ENCODE results near the gene PPM1D.
"Not testable (repeated sequence)": the region's sequence is repeated elsewhere in the genome, so short reads cannot be mapped to it uniquely, and the experiment has no call there.

DNA sequence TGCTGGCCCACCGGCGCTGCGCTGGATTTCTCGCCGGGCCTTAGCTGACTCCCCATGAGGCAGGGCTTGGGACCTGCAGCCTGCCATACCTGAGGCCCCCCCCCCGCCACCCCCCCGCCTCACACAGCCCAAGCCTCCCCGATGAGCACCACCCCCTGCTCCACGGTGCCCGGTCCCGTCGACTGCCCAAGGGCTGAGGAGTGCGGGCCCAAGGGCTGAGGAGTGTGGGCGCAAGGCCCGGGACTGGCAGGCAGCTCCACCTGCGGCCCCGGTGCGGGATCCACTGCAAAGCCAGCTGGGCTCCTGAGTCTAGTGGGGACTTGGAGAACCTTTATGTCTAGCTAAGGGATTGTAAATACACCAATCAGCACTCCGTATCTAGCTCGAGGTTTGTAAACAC lies 13.8 kb downstream of the PPM1D start:
- not testable (repeated sequence) for TF ChIP-seq EZH2phosphoT487 (IDR thresholded peaks at IDR 0.05; ENCODE audit: low read length); EZH2 (optimal IDR thresholded peaks at IDR 0.05; ENCODE audit: low read depth, low read length)
- TF ChIP-seq, protein P1, sequence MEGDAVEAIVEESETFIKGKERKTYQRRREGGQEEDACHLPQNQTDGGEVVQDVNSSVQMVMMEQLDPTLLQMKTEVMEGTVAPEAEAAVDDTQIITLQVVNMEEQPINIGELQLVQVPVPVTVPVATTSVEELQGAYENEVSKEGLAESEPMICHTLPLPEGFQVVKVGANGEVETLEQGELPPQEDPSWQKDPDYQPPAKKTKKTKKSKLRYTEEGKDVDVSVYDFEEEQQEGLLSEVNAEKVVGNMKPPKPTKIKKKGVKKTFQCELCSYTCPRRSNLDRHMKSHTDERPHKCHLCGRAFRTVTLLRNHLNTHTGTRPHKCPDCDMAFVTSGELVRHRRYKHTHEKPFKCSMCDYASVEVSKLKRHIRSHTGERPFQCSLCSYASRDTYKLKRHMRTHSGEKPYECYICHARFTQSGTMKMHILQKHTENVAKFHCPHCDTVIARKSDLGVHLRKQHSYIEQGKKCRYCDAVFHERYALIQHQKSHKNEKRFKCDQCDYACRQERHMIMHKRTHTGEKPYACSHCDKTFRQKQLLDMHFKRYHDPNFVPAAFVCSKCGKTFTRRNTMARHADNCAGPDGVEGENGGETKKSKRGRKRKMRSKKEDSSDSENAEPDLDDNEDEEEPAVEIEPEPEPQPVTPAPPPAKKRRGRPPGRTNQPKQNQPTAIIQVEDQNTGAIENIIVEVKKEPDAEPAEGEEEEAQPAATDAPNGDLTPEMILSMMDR (IDR thresholded peaks at IDR 0.05; ENCODE audit: low read length): not testable (repeated sequence)

Measured in MM.1S (cell line).